ACHN (cell line): ENCODE measurements around the gene SLC2A10.

ENCODE experiments used
- DNase-seq: peaks from one replicate; pipeline ENCODE4 v3.0.0-alpha.2; 2015
- in situ Hi-C: cut with HindIII; loops from 2 replicates; pipeline ENCODE4 v1.10.0; 2017; ENCODE audit warnings: low sequenced_read_pairs, low pct_ligation_motif_present, low pct_unique_long_range_greater_than_20kb

SLC2A10 gene

GRCh38 chr20:46680684-46681031, 28.8 kb upstream of the SLC2A10 start:
- in situ Hi-C loops = no loop called here
- no peak for DNase-seq

DNA sequence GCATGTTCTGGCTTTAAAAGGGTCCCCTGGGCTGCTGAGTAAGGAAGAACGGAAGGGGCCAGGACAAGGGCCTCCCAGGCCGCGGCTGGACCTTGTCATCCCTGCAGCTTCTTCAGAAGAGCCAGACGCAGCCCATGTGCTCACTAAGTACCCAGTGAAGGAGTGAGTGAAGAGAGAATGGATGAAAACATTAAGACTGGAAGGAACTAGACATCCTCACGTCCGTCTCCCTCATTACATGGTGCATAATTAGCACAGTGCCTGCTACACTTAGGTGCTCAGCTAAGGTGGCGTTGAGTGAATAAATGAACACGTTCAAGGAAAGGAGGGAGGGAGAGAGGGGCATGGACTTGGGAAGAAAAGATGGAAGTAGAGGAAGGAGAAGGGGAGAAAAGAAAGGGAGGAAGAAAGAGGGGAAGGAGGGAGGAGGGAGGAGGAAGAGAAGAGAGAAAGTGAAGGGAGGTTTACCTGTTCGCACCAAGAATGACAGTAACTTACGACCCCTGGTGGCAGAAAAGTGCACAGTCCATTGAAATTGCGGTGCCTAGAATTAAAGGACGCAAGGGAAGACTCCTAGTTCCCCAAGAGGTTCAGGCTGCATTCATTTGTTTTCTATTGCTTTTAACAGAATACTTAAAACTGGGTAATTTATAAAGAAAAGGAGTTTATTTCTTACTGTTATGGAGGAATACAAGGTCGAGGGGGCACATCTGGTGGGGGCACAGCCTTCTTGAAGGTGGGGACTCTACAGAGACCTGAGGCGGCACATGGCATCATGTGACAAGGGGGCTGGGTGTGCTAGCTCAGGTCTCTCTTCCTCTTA, 28.2 kb upstream of the SLC2A10 start:
- in situ Hi-C loops = no loop called here
- peak; percentile 57 for DNase-seq

DNA sequence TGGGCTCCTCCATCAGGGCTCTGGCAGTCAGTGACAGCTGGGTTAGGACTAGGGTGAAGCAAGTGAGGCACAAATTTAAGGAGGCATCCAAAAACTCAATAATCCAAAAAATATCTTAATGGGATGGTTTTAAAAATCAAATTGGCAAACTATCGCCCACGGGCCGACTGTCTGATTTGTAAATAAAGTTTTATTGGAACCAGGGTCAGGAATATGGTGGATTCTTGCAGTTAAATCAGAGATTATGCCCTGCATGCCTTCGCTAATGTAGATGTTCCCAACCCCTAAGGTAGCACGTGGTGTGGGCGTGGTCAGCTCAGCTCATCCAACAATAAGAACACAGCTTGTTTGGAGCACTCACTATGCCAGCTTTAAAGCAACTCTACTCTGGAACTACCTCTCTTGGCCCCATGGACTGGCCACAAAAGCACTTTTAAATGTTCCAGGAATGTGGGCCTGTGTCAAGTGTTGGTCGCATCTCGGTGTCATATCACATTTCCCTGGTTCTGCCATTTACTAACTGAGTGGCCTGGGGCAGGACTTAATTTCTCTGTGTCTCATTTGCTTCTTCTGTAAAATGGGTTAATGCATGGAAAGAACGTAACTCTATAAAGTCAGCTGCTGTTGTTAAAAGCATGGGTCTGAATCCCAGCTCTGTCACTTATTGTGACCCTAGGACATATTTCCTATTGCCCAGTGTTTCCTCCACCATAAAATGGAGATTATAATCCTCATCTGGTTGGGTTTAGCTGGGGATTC, 27.2 kb upstream of the SLC2A10 start:
- no peak for DNase-seq
- in situ Hi-C loops = no loop called here

- in situ Hi-C loops = no loop called here
- no peak for DNase-seq
Measured at GRCh38 chr20:46683011-46683667, 26.3 kb upstream of the SLC2A10 start.

- in situ Hi-C loops = no loop called here
- no peak for DNase-seq
Measured at GRCh38 chr20:46683668-46683938, 25.8 kb upstream of the SLC2A10 start.

DNA sequence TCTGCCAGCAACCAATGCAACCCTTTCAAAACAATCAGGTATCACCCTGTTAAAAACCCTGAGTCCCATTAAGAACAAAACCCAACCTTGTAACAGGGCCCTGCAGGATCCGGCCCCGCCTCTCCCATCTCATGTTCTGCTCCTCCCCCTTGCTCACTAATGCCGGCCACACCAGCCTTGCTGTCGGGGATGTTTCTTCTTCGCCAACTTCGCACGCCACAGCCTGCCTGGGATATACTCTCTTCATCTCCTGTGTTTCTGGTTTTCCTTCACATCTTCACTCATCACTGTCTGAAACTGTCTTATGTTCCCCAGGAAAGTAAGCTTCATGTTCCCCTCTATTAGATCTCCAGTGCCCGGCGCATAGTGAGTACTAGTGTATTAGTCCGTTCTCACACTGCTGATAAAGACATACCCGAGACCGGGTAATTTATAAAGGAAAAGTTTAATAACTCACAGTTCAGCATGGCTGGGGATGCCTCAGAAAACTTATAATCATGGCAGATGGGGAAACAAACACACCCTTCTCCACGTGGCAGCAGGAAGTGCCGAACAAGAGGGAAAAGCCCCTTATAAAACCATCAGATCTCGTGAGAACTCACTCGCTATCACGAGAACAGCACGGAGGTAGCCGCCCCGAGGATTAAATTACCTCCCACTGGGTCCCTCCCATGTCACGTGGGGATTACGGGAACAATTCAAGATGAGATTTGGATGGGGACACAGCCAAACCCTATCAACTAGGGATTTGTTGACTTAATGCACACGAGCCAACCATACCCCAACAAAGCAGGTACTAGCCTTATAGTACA, 25.3 kb upstream of the SLC2A10 start:
- in situ Hi-C loops = no loop called here
- DNase-seq = peak; percentile 88

GRCh38 chr20:46688151-46689081, 21.0 kb upstream of the SLC2A10 start:
- in situ Hi-C loops = no loop called here
- peak; percentile 28 for DNase-seq

DNA sequence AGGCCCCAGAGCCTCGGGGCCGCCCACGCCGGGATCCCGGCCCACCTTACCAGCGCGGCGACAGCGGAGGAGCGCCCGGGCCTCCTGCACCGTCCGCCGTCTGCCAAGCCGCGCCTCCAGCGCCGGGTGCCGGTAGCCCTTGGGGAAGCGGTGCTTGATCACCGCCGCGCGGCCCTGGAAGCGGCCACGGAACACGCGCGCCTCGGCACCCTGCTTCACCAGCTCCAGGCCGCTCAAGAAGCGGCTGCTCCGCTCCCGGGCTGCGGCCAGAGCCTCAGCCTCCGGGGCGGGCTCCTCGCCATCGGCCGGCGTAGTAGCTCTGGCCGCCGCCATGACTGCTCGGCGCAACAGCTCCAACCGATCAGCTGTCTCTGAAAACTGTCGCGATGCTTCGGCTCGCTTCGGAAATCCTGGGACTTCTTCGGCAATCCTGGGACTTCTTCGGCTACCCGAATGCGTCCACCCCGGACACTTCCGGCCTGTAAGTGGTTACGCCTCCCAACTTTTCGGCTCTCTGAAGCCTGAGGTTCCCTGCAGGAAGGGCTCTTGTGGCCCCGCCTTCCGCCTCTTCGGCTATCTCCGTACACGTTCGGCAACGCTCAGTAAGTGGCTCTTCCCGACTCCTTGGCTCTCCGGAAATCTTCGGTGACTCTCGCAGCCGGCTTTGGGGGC, 20.2 kb upstream of the SLC2A10 start, which contains the start of gene TP53RK:
Gene TP53RK (minus strand): TSS at position 363 of the 672 bp plus-strand sequence. CDS start 30 bp downstream, at position 333.
- in situ Hi-C loops = no loop called here
- peak; percentile 99 for DNase-seq

DNA sequence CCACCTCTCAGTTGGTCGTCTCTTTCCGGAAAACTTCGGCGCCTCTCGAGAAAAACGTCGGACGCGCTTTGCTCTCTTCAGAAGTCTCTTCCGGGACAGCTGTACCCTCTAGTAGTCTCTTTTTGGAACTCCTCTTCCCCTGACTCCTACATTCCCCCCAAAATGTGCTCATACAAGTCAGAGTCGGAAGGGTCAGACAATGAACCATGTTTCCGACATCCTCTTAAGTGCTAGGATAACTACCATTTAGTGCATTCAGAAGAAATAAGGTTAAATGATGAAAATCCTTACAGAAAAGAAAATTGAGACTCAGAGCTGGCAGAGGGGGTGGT, 19.7 kb upstream of the SLC2A10 start:
- in situ Hi-C loops = no loop called here
- no peak for DNase-seq

GRCh38 chr20:46690219-46691106, 19.0 kb upstream of the SLC2A10 start:
- in situ Hi-C loops = no loop called here
- no peak for DNase-seq

DNA sequence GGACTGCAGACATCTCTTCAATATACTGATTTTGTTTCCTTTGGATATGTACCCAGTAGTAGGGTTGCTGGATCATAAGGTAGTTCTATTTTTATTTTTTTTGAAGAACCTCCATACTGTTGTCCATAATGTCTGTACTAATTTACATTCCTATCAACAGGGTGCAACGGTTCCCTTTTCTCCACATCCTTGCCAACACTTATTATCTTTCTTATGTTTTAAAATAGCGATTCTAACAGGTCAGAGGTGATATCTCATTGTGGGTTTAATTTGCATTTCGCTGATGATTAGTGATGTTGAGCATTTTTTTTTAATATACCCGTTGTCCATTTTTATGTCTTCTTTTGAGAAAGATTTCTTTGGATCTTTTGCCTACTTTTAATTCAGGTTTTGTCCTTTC, 18.3 kb upstream of the SLC2A10 start:
- in situ Hi-C loops = no loop called here
- no peak for DNase-seq

DNA sequence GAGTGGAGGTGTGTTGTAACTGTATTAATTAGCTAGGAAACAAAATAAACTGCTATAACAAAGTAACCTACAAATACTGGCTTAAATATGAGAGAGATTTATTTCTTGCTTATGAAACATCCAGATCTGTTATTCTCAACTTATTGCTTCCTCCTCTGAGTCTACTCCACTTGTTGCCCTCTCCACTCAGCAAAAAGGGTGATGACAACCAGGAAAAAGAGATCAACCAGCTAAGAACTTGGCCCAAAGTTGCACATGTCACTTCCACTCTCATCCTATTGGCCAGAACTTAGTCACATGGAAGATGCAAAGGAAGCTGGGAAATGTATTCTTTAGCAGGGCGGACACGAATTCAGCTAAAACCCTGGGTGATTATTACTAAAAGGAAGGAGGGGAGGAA, 15.0 kb upstream of the SLC2A10 start:
- peak; percentile 6 for DNase-seq
- in situ Hi-C loops = no loop called here

GRCh38 chr20:46695892-46696291, 13.6 kb upstream of the SLC2A10 start:
- DNase-seq = no peak
- in situ Hi-C loops = no loop called here

DNA sequence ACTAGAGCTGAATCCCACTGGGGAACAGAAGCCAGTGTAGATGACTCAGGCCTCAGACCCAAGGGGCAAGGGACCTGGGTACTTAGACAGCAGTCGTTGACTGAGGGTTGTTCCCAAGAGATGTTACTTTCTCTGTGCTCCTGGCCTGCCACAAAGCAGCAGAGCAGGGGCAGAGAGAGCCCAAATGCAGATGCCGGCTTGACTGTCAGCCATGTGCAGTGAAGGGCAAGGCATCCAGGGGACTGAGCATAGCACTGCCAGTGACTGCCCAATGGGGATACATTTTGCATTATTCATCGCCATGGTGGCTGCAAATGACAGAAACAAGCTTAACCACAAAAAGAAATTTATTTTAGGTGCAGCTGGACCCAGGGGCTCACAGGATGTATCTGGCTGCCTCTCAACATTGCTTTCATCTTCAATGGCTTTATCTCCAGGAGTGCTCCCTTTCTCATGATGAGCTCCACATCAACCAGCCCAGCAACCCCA, 12.6 kb upstream of the SLC2A10 start:
- in situ Hi-C loops = no loop called here

GRCh38 chr20:46698788-46699187, 10.7 kb upstream of the SLC2A10 start:
- in situ Hi-C loops = no loop called here
- DNase-seq = no peak

More for the DNA sequence above, 12.6 kb upstream of the SLC2A10 start:
- DNase-seq = no peak

DNA sequence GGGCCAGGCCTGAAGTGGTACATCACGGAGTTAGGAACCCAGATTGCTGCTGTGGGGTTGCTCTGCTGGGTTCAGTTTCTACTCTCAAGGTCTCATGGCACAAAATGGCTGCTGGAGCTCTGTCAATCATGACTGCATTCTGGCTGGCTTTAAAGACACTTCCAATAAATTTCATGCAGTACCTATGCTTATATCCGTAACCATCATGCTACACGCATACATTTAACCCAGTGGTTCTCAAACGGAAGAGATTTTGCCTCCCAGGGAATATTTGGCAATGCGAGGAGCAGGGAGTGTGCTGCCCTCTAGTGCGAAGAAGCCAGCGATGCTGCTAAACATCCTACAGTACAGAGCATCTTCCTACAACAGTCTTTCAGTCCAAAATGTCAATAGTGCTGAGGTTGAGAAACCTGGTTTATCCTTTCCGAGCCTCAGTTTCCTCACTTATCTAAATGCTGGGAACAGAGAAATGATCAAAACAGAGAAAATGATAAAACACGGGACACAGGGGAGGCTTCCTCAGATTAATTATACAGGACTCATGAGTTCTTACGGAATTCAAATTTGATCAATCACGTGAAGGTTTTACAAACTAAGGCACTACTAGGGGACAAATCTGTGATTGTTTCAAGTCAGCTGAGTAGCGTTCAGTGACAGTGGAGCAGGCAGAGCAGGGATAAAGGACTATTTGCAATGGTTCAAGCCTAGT, 9.6 kb upstream of the SLC2A10 start:
- in situ Hi-C loops = no loop called here
- DNase-seq = peak; percentile 14
